ENCODE results near the gene USP17L24.
"Not testable (repeated sequence)": the region's sequence is repeated elsewhere in the genome, so short reads cannot be mapped to it uniquely, and the experiment has no call there.

DNA sequence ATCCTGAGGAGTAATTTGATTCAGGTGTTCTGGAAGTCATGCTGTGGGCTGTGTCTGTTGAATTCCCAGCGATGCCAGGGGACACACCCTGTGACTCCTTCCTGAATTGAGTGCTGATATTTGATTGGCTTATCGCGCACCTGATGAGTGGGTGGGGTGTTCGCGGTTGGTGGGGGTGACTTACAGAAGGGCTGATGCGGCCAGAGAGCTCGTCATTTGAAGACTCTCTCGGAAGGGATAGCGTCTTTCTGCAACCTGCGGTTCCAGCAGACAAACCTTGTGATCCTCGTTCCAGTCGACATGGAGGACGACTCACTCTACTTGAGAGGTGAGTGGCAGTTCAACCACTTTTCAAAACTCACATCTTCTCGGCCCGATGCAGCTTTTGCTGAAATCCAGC lies 28.4 kb downstream of the USP17L24 start, which contains the start of gene USP17L29:
- TF ChIP-seq GATA2, GATA3 (IDR thresholded peaks at IDR 0.05; ENCODE audit: low read depth, low read length): not testable (repeated sequence)

Data from SH-SY5Y (cell line).